ENCODE results near the gene SFXN5.

GRCh38 chr2:72944804-72945449 is 126.6 kb downstream of the SFXN5 start:
- TF ChIP-seq CTCF (conservative IDR thresholded peaks at IDR 0.05) (no peak), EZH2 (IDR thresholded peaks at IDR 0.05; ENCODE audit: low read depth) (no peak)

Measured in PC-9 (cell line).